Vein endothelial cell (primary cell): ENCODE measurements around the gene AIPL1. TPM values are rescaled to one million over a fixed set of nuclear protein-coding genes. Genes with fewer than 3 reads are reported as not detected.

Experiments used
- total RNA-seq: library from RNA; depleted of rRNA; stranded (reverse); fragments of >200 nt; gene quantifications from 2 replicates; pipeline ENCODE4 v1.2.3, GENCODE V29; 2012

The AIPL1 gene
- not detected in 2 replicates for total RNA-seq

GRCh38 chr17:6435051-6435450 lies at the start of gene AIPL1:
AIPL1 (minus strand) TSS chr17:6435121; CDS start chr17:6435104, 17 bp downstream.

GRCh38 chr17:6443692-6444570 lies 9.0 kb upstream of the AIPL1 start, which contains the start of gene PIMREG:
PIMREG (plus strand) TSS chr17:6444455; CDS start chr17:6445111, 656 bp downstream.

Other genes starting within 250 kb of the AIPL1 start
- 8.8 and 16.2 TPM in 2 replicates for gene PIMREG, start 9.3 kb upstream of the AIPL1 start, total RNA-seq
- 1.1 and 1.3 TPM in 2 replicates for gene PITPNM3, start 121.4 kb upstream of the AIPL1 start, total RNA-seq
- 18.0 and 18.6 TPM in 2 replicates for gene KIAA0753, start 205.6 kb upstream of the AIPL1 start, total RNA-seq
- gene TXNDC17, start 205.9 kb upstream of the AIPL1 start, total RNA-seq: 110 and 117 TPM in 2 replicates
- gene MED31, start 216.5 kb upstream of the AIPL1 start, total RNA-seq: 8.5 and 10.8 TPM in 2 replicates
- 0.33 and 0.67 TPM in 2 replicates for gene C17orf100, start 216.6 kb upstream of the AIPL1 start, total RNA-seq